GM12872 (cell line): ENCODE results near the gene CCNG1.

Source experiments
- CTCF ChIP-seq: IDR thresholded peaks from 3 replicates; pipeline ENCODE4 v1.5.1; 2011; ENCODE audit warnings: low read depth, mild to moderate bottlenecking, low read length, moderate library complexity; ENCODE audit not compliant: insufficient read depth

Gene CCNG1

GRCh38 chr5:163459462-163459818 lies 22.0 kb downstream of the CCNG1 start:
- no peak for TF ChIP-seq CTCF

- TF ChIP-seq CTCF = peak; percentile 26; the same call in 1 of the 3 replicates
Measured at GRCh38 chr5:163459819-163460561, 22.6 kb downstream of the CCNG1 start, which contains the start of gene NUDCD2. Gene NUDCD2 (minus strand): TSS chr5:163460102. CDS start chr5:163460050, 52 bp downstream.

GRCh38 chr5:163460562-163461171 lies 23.3 kb downstream of the CCNG1 start, which contains the start of gene HMMR:
Gene HMMR (plus strand): TSS chr5:163460632. CDS start chr5:163460693, 61 bp downstream.
- TF ChIP-seq CTCF = no peak

- no peak for TF ChIP-seq CTCF
Measured at GRCh38 chr5:163463063-163463435, 25.7 kb downstream of the CCNG1 start.

- TF ChIP-seq CTCF = no peak
Measured at GRCh38 chr5:163467682-163468081, 30.3 kb downstream of the CCNG1 start.

GRCh38 chr5:163473635-163474243 lies 36.3 kb downstream of the CCNG1 start:
- no peak for TF ChIP-seq CTCF

- TF ChIP-seq CTCF = no peak
Measured at GRCh38 chr5:163475411-163475810, 38.0 kb downstream of the CCNG1 start.
